Measurements from ENCODE around the gene TMIGD3. TPM values are rescaled to one million over a fixed set of nuclear protein-coding genes. Genes with fewer than 3 reads are reported as not detected.

TMIGD3 gene
- total and polyA plus RNA-seq, 7 donors, result 1.9 to 29.8 (median 5.8) TPM

DNA sequence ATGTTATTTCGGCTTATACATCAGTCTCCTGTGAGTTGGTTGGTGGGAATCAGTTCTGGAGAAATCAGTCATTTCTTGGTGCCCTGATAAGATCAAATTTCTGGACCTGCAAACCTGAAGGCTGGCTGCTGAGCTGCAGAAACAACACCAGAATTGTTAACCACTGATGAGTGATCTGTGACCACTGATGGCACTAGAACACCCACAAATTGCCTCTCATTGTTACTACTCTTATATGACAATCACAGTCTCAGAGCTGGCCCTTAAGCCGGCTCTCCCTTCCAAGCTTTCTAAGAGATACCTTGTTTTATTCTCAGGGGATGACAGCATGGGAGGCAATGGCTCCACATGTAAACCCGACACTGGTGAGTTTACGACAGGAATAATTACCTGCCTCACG is 27.7 kb downstream of the TMIGD3 start:
- H3K4me1 ChIP-seq, result no peaks in the 10 kb centered on the region
- TF ChIP-seq POLR2A (IDR thresholded peaks at IDR 0.05) (no peak), POLR2AphosphoS5 (IDR thresholded peaks at IDR 0.05) (no peak), EP300 (IDR thresholded peaks at IDR 0.05) (no peak), CTCF (IDR thresholded peaks at IDR 0.05) (no peak)
- H3K36me3 ChIP-seq, result peaks cover 5 to 19% (median 6%) of the 10 kb centered on the region in 4 donors
- H3K27me3 ChIP-seq, result no peaks in the 10 kb centered on the region
- intact Hi-C loops (cut with DNase I), result no loop called here
- no peak for DNase-seq
- H3K9me3 ChIP-seq, result no peaks in the 10 kb centered on the region
- WGBS, 2 donors, result 64 to 67% methylated on average over 5 of the region's 5 CpGs
- H3K4me3 ChIP-seq, result peak overlapping the region in 1 of 4 donors; percentile 32
- peak overlapping the region in 1 of 4 donors; percentile 48 for H3K27ac ChIP-seq

DNA sequence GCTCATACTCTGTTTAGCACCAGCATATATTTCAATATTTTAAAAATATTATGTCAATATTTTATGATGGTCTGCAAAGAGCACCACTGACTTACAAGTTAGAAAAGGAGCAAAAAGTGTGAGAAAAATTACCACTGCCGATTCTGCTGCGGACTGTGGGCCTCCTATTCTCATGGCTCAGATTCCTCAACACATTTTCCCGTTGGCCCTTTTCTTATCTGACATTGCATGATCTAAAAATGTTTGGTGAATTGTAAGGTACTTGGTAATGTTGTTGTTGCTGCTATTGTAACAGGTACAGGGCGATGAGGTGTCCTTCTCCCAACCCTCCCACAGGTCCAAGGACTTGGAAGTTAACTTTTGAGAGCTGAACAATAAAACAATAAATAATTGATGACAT is 28.9 kb downstream of the TMIGD3 start:
- H3K27me3 ChIP-seq, result no peaks in the 10 kb centered on the region
- H3K4me1 ChIP-seq, result no peaks in the 10 kb centered on the region
- H3K36me3 ChIP-seq, result peaks cover 10 to 31% (median 13%) of the 10 kb centered on the region in 4 donors
- H3K9me3 ChIP-seq, result no peaks in the 10 kb centered on the region
- TF ChIP-seq POLR2A (IDR thresholded peaks at IDR 0.05), result no peak
- TF ChIP-seq CTCF (IDR thresholded peaks at IDR 0.05), result no peak
- no peak for TF ChIP-seq POLR2AphosphoS5 (IDR thresholded peaks at IDR 0.05)
- no peak for TF ChIP-seq EP300 (IDR thresholded peaks at IDR 0.05)
- WGBS, 2 donors, result 67 to 87% methylated on average over 4 of the region's 4 CpGs
- DNase-seq, result no peak
- peak overlapping the region; percentile 29 to 48 (median 34) for H3K27ac ChIP-seq
- intact Hi-C loops (cut with DNase I), result no loop called here
- H3K4me3 ChIP-seq, result peak overlapping the region in 3 of 4 donors; percentile 9 to 32 (median 14)

DNA sequence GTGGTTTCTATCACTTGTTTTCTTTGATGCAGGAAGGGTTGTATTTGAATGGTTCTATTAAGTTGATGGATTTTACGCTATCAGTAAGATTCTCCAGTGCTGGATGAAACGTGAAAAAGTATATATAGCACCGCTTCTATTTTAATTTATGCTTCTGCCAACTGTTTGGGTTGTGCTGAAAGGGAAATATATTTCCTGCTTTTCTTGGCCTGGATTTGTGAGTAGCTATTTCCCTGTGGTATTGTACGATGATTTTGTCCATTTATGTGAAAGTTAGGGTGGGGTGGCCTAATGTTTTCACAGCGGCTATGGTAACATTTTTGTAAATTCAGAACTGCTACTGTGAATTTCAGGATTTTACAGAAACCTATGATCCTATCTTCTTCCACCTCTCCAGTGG is 29.3 kb downstream of the TMIGD3 start:
- Histone ChIP-seq H3K27me3 (no peaks in the 10 kb centered on the region), H3K27ac (peak overlapping the region; percentile 29 to 48 (median 34)), H3K4me1 (no peaks in the 10 kb centered on the region), H3K36me3 (peaks cover 11 to 35% (median 16%) of the 10 kb centered on the region in 4 donors), H3K9me3 (no peaks in the 10 kb centered on the region), H3K4me3 (peak overlapping the region in 3 of 4 donors; percentile 9 to 32 (median 14))
- DNase-seq, result no peak
- intact Hi-C loops (cut with DNase I), result no loop called here
- TF ChIP-seq POLR2A (IDR thresholded peaks at IDR 0.05) (no peak), CTCF (IDR thresholded peaks at IDR 0.05) (no peak), POLR2AphosphoS5 (IDR thresholded peaks at IDR 0.05) (no peak), EP300 (IDR thresholded peaks at IDR 0.05) (no peak)
- WGBS, 2 donors, result 59 to 78% methylated on average over 5 of the region's 5 CpGs

DNA sequence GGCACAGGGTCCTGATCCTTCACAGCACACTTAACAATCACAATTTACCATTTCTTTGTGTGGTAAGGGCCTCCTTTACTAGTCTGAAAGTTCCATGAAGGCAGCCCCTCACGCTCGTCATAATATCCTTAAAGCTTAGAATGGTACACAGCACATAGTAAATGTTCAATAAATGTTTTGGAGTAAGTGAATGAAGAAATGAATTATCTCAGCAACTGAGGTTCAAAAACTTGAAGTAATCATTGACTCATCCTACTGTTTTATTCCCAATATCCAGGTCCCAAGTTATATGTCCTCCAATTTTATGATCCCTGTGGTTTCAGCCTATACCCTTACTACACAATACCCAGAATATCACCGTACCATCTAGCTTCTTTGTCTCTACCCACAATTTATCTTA is 31.9 kb downstream of the TMIGD3 start:
- WGBS, 2 donors, result 93 to 96% methylated on average over 3 of the region's 3 CpGs
- Histone ChIP-seq H3K27ac (peak overlapping the region in 2 of 4 donors; percentile 24 to 36), H3K36me3 (peaks cover 15 to 61% (median 29%) of the 10 kb centered on the region in 4 donors), H3K27me3 (no peaks in the 10 kb centered on the region), H3K4me1 (no peaks in the 10 kb centered on the region), H3K4me3 (no peak overlapping the region), H3K9me3 (no peaks in the 10 kb centered on the region)
- DNase-seq, result no peak
- intact Hi-C loops (cut with DNase I), result no loop called here
- no peak for TF ChIP-seq CTCF (IDR thresholded peaks at IDR 0.05)
- TF ChIP-seq EP300 (IDR thresholded peaks at IDR 0.05), result no peak
- no peak for TF ChIP-seq POLR2A (IDR thresholded peaks at IDR 0.05)
- TF ChIP-seq POLR2AphosphoS5 (IDR thresholded peaks at IDR 0.05), result no peak

DNA sequence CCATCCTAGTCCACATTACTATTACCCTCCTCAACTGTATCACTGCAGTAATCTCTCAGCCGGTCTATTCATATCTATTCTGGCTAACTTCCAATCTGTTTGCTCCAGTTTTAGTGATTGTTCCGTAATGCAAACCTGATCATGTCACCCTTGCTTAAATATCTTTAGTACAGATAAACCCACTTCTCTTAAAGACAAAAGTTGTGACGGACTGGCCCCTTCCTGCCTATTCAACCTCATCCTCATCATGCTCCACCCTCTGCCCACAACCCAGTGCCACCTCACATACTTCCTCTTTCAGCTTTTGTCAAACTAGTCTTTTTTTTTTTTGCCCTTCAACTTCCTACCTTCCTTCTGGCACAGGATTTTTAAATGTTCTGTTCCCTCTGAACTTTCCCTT is 32.4 kb downstream of the TMIGD3 start:
- no peaks in the 10 kb centered on the region for H3K27me3 ChIP-seq
- TF ChIP-seq POLR2AphosphoS5 (IDR thresholded peaks at IDR 0.05) (no peak), CTCF (IDR thresholded peaks at IDR 0.05) (no peak), POLR2A (IDR thresholded peaks at IDR 0.05) (no peak), EP300 (IDR thresholded peaks at IDR 0.05) (no peak)
- intact Hi-C loops (cut with DNase I), result no loop called here
- H3K27ac ChIP-seq, result peak overlapping the region in 3 of 4 donors; percentile 36 to 42 (median 39)
- peak; percentile 77 for DNase-seq
- WGBS, 2 donors, result 39 to 62% methylated on average over 3 of the region's 3 CpGs
- peaks cover 15 to 63% (median 29%) of the 10 kb centered on the region in 4 donors for H3K36me3 ChIP-seq
- H3K4me1 ChIP-seq, result no peaks in the 10 kb centered on the region
- H3K4me3 ChIP-seq, result no peak overlapping the region
- H3K9me3 ChIP-seq, result no peaks in the 10 kb centered on the region

Data from sigmoid colon (tissue), 7 donors.